HG03469 (cell line): Measurements from ENCODE around the gene KCNH6.

Experiments used
- ATAC-seq: cut with Tn5 transposase; IDR thresholded peaks from one replicate; pipeline ENCODE4 v1.9.1; 2021; ENCODE audit warnings: mild to moderate bottlenecking, moderate library complexity, moderate number of reproducible peaks; ENCODE audit not compliant: unreplicated experiment

Gene KCNH6

GRCh38 chr17:63523253-63523855 lies at the start of gene KCNH6:
Gene KCNH6, plus strand, starts transcription at chr17:63523358. Its CDS starts 56 bp downstream, at chr17:63523414.
- ATAC-seq, result no peak

DNA sequence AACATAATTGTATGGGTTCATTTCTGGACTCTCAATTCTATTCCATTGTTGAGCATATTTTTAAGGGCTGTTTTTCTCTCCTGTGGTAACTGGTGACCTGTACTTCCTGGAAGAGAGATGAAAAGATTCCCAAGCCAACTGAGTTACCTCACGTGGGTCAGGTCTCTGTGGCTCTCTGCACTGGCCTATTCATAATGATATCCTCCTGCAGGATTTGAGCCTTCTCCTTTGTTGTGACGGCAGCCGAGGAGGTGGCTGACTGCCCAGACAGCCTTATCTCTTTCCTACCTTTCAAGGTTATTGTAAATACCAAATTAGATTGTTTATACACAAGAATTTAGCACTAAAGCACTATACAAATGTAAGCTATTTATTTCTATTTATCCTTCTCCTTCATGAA lies 49.0 kb upstream of the KCNH6 start:
- no peak for ATAC-seq

DNA sequence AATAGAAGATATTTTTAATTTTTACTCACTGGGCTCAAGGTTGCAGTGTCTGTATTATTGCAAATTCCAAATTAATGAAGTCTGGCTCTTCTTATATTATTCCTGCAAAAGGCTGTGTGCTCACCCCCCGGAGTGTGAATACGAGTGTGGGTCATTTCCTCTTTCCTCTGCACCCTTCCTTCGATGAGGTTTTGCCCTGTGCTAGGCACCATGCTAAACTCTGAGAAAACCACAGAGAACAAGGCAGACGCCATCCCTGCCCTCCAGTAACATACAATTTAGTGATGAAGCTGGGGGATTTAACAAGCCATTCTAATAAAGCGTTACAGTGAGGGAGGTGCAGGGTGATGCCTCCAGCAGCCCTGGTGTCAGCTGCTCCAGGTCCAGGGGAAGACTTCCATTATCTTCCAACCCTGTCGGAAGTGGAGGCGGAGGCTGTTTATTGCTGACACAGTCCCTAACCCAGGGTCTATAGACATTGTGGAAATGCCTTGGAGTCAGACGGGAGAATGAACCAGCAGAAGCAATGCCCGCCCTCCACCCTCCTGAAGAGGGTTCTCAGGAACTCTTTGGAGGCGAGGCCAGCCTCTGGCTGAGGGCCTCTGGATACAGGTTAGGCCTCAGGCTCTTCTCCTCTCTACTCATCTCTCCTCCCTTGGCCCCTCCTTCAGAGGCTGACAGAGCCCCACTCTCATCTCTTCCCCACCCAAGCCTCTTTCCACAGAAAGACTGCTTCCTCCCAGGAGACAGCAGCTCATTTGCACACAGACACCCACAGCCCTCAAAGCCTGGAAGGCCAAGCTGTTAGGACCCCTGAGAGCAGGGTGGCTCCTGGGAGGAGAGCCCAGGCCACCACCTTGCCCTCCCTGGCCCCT lies 48.3 kb upstream of the KCNH6 start:
- ATAC-seq, result no peak

- no peak for ATAC-seq
These were observed 47.4 kb upstream of the KCNH6 start for GRCh38 chr17:63475491-63476412.

- ATAC-seq, result no peak
These were observed 46.7 kb upstream of the KCNH6 start for GRCh38 chr17:63476459-63476853.

GRCh38 chr17:63476854-63477479 lies 46.2 kb upstream of the KCNH6 start, which contains the start of gene ACE:
Gene ACE, plus strand, starts transcription at chr17:63477061. Its CDS starts 34 bp downstream, at chr17:63477095.
- no peak for ATAC-seq

- ATAC-seq, result no peak
These were observed 45.4 kb upstream of the KCNH6 start for GRCh38 chr17:63477480-63478440.

GRCh38 chr17:63478814-63479494 lies 44.2 kb upstream of the KCNH6 start:
- no peak for ATAC-seq

- ATAC-seq, result no peak
These were observed 43.5 kb upstream of the KCNH6 start for GRCh38 chr17:63479495-63480184.

DNA sequence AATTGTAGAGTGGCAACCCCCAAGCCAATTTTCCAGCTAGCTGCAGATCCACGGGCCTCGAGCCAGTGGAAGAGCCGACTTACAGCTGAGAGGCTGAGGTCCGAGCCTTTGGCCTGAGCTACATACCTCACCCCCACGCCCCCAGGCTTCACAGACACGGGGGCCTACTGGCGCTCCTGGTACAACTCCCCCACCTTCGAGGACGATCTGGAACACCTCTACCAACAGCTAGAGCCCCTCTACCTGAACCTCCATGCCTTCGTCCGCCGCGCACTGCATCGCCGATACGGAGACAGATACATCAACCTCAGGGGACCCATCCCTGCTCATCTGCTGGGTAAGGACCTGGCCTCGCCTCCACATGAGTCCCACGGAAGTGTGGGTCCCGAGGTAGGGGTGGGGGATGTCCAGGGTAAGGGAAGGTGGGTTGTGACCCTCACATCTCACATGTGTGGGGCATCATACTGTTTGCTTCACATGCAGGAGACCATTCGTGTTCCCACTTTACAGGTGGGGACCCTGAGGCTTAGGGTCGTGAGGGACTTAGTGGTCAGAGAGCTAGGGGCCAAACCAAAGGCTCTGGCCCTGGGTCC lies 42.9 kb upstream of the KCNH6 start:
- ATAC-seq, result no peak

GRCh38 chr17:63480826-63481487 lies 42.2 kb upstream of the KCNH6 start:
- no peak for ATAC-seq

GRCh38 chr17:63481488-63481870 lies 41.7 kb upstream of the KCNH6 start:
- no peak for ATAC-seq

DNA sequence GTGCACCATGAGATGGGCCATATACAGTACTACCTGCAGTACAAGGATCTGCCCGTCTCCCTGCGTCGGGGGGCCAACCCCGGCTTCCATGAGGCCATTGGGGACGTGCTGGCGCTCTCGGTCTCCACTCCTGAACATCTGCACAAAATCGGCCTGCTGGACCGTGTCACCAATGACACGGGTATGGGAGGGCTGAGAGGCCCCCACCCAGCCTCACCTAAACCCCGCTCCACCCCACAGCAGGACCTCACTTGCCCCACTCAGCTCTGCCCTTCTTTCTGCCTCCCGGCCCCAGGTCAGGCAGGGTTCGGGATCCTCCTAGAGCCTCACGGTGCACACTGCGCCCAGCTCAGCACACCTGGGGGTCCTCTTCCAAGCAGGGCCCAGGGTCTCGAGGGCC lies 40.6 kb upstream of the KCNH6 start:
- no peak for ATAC-seq

DNA sequence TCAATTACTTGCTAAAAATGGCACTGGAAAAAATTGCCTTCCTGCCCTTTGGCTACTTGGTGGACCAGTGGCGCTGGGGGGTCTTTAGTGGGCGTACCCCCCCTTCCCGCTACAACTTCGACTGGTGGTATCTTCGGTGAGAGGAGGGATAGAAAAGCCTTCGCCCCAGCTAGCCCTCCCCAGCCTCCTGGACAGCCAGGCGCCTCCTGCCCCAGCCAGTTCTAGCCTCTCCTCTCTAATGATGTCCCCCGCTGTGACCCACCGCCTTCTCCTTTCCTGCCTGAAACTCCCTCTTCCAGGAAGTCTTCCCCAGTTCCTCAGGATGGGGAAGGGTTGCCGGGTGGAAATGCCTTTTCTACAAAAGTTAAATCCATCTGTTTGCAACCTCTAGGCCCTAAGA lies 40.1 kb upstream of the KCNH6 start:
- ATAC-seq, result no peak

- no peak for ATAC-seq
These were observed 39.2 kb upstream of the KCNH6 start for GRCh38 chr17:63483655-63484575.

- ATAC-seq, result no peak
These were observed 36.7 kb upstream of the KCNH6 start for GRCh38 chr17:63486317-63487013.
